DOHH2 (cell line): Measurements from ENCODE around the gene METTL24.

Experiments
- EZH2phosphoT487 ChIP-seq: fragments of 200-600 bp; sonication (generic); IDR thresholded peaks from 2 replicates; pipeline ENCODE4 v1.6.1; 2017; ENCODE audit warnings: borderline replicate concordance, mild to moderate bottlenecking, antibody characterized with exemption, low read length, moderate library complexity, mixed read lengths
- TF ChIP-seq, protein P1 (sequence below): fragments of 200-600 bp; sonication (generic); IDR thresholded peaks from one replicate; pipeline ENCODE4 v1.5.1; 2014; ENCODE audit warnings: antibody characterized with exemption, mild to moderate bottlenecking, low read depth, low read length; ENCODE audit not compliant: poor library complexity, severe bottlenecking

DNA sequence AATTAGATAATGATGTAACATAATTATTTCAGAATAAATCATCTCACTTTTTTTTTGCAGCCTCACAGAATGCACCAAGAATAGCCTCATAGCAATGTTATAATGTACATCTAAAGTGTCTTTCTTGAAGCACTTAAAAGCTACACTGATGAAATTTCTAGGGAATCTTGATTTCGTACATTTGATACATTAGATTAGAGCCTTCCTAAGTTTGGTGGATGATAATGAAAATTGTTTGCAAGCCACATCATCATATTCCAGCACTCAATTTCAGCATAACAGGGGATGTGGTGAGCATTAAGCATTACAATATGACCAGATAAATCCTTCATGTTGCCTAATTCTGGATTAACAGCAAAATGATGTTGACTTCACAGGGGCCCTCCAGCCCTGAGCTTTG is 9.7 kb upstream of the METTL24 start:
- TF ChIP-seq, protein P1, sequence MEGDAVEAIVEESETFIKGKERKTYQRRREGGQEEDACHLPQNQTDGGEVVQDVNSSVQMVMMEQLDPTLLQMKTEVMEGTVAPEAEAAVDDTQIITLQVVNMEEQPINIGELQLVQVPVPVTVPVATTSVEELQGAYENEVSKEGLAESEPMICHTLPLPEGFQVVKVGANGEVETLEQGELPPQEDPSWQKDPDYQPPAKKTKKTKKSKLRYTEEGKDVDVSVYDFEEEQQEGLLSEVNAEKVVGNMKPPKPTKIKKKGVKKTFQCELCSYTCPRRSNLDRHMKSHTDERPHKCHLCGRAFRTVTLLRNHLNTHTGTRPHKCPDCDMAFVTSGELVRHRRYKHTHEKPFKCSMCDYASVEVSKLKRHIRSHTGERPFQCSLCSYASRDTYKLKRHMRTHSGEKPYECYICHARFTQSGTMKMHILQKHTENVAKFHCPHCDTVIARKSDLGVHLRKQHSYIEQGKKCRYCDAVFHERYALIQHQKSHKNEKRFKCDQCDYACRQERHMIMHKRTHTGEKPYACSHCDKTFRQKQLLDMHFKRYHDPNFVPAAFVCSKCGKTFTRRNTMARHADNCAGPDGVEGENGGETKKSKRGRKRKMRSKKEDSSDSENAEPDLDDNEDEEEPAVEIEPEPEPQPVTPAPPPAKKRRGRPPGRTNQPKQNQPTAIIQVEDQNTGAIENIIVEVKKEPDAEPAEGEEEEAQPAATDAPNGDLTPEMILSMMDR: no peak
- TF ChIP-seq EZH2phosphoT487: no peak
